BJ (cell line): ENCODE results near the gene C19orf53. TPM values are rescaled to one million over a fixed set of nuclear protein-coding genes. Genes with fewer than 3 reads are reported as not detected.

Source experiments
- CTCF ChIA-PET: fragments of 350-600 bp; formaldehyde crosslinking; extraction: SDS; loops from one replicate; lab custom pipeline; 2021; ENCODE audit warnings: antibody characterized with exemption, inconsistent platforms; lab: Yijun Ruan, JAX
- POLR2A ChIA-PET: fragments of 300-600 bp; sonication (Branson Sonifier 250); formaldehyde crosslinking; extraction: SDS; loops from one replicate; lab custom pipeline; 2021; ENCODE audit warnings: antibody characterized with exemption; lab: Charles Lee
- DNase-seq: peaks from one replicate; pipeline ENCODE4 v3.0.0-alpha.2; 2011; ENCODE audit warnings: low read depth
- H3K27me3 ChIP-seq: 2 replicates; pipeline ENCODE4 v1.6.0; 2011; ENCODE audit warnings: low read length; ENCODE audit not compliant: control insufficient read depth, insufficient read depth
- H3K36me3 ChIP-seq: 2 replicates; pipeline ENCODE4 v1.5.1; 2011; ENCODE audit warnings: low read length; ENCODE audit not compliant: control insufficient read depth, insufficient read depth
- H3K4me3 ChIP-seq: 2 replicates; pipeline ENCODE4 v1.5.1; 2011; ENCODE audit warnings: low read depth, mild to moderate bottlenecking, control low read depth, low read length
- CTCF ChIP-seq: IDR thresholded peaks from 2 replicates; pipeline ENCODE4 v1.5.1; 2011; ENCODE audit warnings: low read depth, mild to moderate bottlenecking, control low read depth, inconsistent platforms, low read length, moderate library complexity; ENCODE audit not compliant: insufficient read depth
- polyA plus RNA-seq: library from polyadenylated mRNA; depleted of rRNA; stranded (reverse); fragments of >200 nt; gene quantifications from 2 replicates; pipeline ENCODE4 v1.2.3, GENCODE V29; 2011

Gene C19orf53
- polyA plus RNA-seq, 1 experiment: 276 TPM

- TF ChIP-seq CTCF: no peak
- H3K27me3 ChIP-seq: no peaks in the 10 kb centered on the region
- peaks cover 27% of the 10 kb centered on the region for H3K36me3 ChIP-seq
- DNase-seq: no peak
- ChIA-PET POLR2A (no interaction called here), CTCF (interaction anchor here (0.6 to 1.4 kb wide), 2 partner anchors 16 to 99 kb away, joined by 3 to 4 read pairs; a partner anchor contains a TSS)
- H3K4me3 ChIP-seq: no peak overlapping the region
Observed at GRCh38 chr19:13763265-13763664, 11.0 kb upstream of the C19orf53 start.

- peak within 1 kb of the TSS; percentile 89 for H3K4me3 ChIP-seq
- peaks cover 27% of the 10 kb centered on the region for H3K36me3 ChIP-seq
- POLR2A ChIA-PET: interaction anchor here (1.0 kb wide), 1 partner anchor 24 kb away, joined by 7 read pairs; no protein-coding TSS in a partner anchor
- no peak for TF ChIP-seq CTCF
- no peak for DNase-seq
- CTCF ChIA-PET: interaction anchor here (1.0 to 1.4 kb wide), 3 partner anchors 11 to 98 kb away, joined by 3 to 4 read pairs (median 3); no protein-coding TSS in a partner anchor
- no peaks in the 10 kb centered on the region for H3K27me3 ChIP-seq
Observed at GRCh38 chr19:13764101-13764807, 10.0 kb upstream of the C19orf53 start, which contains the start of gene MRI1. Gene MRI1 (plus strand): TSS chr19:13764522. CDS start chr19:13764589, 67 bp downstream.

- ChIA-PET POLR2A (interaction anchor here (0.6 to 1.0 kb wide), 2 partner anchors 10 to 23 kb away, joined by 3 to 7 read pairs; no protein-coding TSS in a partner anchor), CTCF (interaction anchor here (1.0 to 1.1 kb wide), 3 partner anchors 10 to 21 kb away, joined by 3 to 4 read pairs (median 3); no protein-coding TSS in a partner anchor)
- peaks cover 28% of the 10 kb centered on the region for H3K36me3 ChIP-seq
- H3K4me3 ChIP-seq: peak overlapping the region; percentile 89
- DNase-seq: no peak
- no peak for TF ChIP-seq CTCF
- H3K27me3 ChIP-seq: no peaks in the 10 kb centered on the region
Observed at GRCh38 chr19:13764821-13765394, 9.3 kb upstream of the C19orf53 start.

- DNase-seq: no peak
- CTCF ChIA-PET: interaction anchor here (0.6 to 1.1 kb wide), 2 partner anchors 19 to 583 kb away, joined by 3 to 4 read pairs; no protein-coding TSS in a partner anchor
- Histone ChIP-seq H3K4me3 (peak overlapping the region; percentile 89), H3K27me3 (no peaks in the 10 kb centered on the region), H3K36me3 (peaks cover 30% of the 10 kb centered on the region)
- TF ChIP-seq CTCF: no peak
- POLR2A ChIA-PET: interaction anchor here (0.6 kb wide), 1 partner anchor 9 kb away, joined by 3 read pairs; no protein-coding TSS in a partner anchor
Observed at GRCh38 chr19:13765395-13766094, 8.7 kb upstream of the C19orf53 start.
